Thyroid gland (tissue), 4 donors: ENCODE data around the gene FGF23.

Experiments used
- POLR2A ChIP-seq, 2 donors: fragments of 450-650 bp; IDR thresholded peaks; one replicate each; pipeline ENCODE4 v1.6.1; 2017; ENCODE audit warnings: antibody characterized with exemption in 2 of 2, mild to moderate bottlenecking in 2 of 2, moderate library complexity in 1 of 2
- TF ChIP-seq, protein P1 (sequence below), 6 experiments: fragments of 200-600 bp in 3 of 6; fragments of 450-650 bp in 3 of 6; sonication (generic) in 3 of 6; IDR thresholded peaks; one replicate each; pipeline ENCODE4 v1.5.1; 2016 to 2019; ENCODE audit warnings: antibody characterized with exemption in 6 of 6, mild to moderate bottlenecking in 2 of 6, inconsistent platforms in 1 of 6, moderate library complexity in 1 of 6

- TF ChIP-seq, protein P1, sequence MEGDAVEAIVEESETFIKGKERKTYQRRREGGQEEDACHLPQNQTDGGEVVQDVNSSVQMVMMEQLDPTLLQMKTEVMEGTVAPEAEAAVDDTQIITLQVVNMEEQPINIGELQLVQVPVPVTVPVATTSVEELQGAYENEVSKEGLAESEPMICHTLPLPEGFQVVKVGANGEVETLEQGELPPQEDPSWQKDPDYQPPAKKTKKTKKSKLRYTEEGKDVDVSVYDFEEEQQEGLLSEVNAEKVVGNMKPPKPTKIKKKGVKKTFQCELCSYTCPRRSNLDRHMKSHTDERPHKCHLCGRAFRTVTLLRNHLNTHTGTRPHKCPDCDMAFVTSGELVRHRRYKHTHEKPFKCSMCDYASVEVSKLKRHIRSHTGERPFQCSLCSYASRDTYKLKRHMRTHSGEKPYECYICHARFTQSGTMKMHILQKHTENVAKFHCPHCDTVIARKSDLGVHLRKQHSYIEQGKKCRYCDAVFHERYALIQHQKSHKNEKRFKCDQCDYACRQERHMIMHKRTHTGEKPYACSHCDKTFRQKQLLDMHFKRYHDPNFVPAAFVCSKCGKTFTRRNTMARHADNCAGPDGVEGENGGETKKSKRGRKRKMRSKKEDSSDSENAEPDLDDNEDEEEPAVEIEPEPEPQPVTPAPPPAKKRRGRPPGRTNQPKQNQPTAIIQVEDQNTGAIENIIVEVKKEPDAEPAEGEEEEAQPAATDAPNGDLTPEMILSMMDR (IDR thresholded peaks at IDR 0.05): no peak
- TF ChIP-seq POLR2A (IDR thresholded peaks at IDR 0.05): no peak
Observed at GRCh38 chr12:4322726-4323125, 56.8 kb downstream of the FGF23 start.
